HG02759 (cell line): Measurements from ENCODE around the gene TMED6.
A peak's percentile ranks its signal among the peaks of the same experiment; 100 is the strongest.
"Not testable (repeated sequence)": the region's sequence is repeated elsewhere in the genome, so short reads cannot be mapped to it uniquely, and the experiment has no call there.

ENCODE experiments used
- ATAC-seq: cut with Tn5 transposase; IDR thresholded peaks from one replicate; pipeline ENCODE4 v1.9.1; 2021; ENCODE audit warnings: mild to moderate bottlenecking, moderate library complexity; ENCODE audit not compliant: unreplicated experiment

The TMED6 gene

DNA sequence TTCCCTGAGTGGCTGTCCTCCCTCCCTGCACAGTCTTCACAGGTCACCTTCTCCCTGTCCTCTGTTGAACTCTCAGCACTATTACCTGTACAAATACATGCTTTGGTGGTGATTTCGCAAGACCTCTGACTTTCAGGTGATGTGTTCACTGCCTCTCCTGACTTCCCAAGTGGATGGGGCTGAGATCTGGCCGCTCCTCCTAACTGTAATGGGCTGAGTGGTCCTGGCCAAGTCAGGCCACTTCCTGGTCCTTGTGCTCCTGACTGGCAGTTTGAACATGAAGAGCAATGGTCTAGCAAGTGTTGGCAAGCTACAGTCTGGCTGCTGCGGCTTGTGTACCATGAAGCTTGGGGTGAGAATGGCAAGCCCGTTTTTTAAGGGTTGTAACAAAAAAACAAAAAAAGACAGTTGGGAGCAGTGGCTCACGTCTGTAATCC lies 11.7 kb upstream of the TMED6 start:
- no peak for ATAC-seq

- ATAC-seq, result not testable (repeated sequence)
These were observed 8.5 kb upstream of the TMED6 start for GRCh38 chr16:69360070-69360469.

DNA sequence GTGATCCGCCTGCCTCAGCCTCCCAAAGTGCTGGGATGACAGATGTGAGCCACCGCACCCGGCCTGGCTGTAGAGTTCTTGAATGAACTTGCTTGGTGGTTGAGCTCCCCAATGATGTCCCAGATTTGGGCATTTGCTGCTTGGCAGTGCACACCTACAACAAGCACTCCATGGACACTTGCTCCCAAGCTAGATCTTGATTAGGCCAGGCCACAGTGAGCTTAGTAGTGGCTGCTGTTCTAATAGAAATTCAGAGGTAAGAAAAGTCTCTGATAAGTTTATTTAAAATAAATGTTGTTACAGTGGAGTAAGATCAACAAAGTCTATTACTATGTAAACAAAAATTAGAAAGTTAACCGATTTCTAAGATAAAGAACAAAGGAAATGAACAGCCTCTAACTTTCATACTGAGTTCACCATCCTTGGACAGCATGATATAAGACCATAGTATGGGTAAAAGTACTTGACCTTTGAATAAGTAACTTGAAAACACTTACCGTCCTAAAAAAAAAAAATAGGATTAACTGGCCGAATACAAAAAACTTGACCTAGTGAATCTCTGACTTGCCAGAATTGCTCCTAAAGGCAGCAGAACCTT lies 951 bp downstream of the TMED6 start:
- no peak for ATAC-seq

DNA sequence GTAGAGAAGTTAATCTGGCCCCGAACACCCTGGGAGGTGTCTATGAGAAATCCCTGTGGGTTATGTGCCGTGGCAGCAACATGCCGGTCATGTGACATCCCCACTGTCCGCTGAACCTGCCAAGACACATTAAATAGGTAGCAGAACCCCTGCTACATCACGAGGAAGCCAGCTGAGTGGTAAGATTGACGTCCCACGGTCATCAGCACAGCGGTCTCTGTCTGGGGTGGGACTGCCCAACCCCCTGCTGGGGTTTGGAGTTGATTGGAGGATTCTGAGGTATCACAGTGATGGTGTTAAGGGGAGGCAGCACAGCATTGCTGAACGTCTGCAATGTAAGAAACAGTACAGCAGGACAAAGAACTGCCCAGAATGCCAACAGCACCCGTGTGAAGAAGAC lies 2.0 kb downstream of the TMED6 start:
- ATAC-seq, result no peak

DNA sequence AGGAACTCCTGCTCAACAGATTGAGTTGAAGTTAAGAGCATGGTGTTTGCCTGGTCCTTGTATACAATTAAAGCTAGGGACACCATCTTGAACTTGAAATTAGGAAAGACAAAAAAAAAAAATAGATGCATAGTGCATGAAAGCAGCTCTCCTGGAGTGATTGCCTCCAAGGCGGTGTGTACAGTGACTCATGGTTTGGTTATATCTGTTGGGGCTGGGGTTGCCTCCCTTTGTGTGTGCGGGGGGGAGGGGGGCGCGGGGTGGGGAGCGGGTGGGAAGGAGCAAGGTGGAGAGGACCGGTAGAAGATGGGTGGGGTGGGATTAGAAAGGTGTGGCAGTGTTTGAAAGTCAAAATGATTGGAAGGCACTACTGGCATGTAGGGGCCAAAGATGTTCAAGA lies 3.4 kb downstream of the TMED6 start:
- ATAC-seq, result no peak

DNA sequence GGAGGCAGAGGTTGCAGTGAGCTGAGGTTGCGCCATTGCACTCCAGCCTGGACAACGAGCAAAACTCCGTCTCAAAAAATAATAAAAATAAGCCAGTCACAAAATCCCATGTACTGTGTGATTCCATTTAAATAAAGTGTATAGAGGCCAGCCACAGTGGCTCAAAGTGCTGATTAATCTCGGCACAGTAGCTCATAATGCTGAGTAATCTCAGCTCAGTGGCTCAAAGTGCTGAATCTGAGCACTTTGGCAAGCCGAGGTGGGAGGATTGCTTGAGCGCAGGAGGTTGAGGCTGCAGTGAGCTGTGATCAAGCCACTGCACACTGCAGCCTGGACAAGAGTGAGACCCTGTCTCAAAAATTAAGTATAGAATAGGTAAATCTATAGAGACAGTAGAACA lies 4.9 kb downstream of the TMED6 start:
- no peak for ATAC-seq

DNA sequence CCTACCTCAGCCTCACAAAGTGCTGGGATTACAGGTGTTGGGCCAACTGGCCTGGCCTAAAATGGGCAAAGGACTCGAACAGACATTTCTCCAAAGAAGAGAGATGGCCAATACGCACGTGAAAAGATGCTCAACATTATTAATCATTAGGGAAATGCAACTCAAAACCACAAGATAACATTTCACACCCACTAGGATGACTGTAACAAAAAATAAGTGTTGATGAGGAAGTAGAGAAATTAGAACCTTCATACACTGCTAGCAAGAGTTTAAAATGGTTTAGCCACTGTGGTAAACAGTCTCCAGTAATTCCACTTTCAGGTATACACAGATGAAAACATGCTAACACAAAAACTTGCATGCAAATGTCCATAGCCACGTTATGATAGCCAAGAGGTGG lies 5.7 kb downstream of the TMED6 start:
- ATAC-seq, result no peak

DNA sequence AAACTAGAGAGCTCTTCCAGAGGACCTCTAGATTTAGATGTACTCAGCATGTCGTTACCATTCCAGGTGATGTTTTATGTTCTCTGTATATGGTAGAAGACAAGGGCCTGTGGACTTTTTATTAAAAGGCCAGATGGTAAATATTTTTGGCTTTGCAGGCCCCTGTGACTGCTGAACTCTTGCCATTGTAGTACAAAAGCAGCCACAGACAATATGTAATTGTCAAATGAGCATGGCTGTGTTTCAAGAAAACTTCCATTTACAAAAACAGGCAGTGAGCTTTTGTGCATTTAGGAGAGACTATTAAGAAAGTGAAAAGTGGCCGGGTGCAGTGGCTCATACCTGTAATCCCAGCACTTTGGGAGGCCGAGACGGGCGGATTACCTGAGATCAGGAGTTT lies 7.4 kb downstream of the TMED6 start:
- ATAC-seq, result no peak

- ATAC-seq, result no peak
These were observed 11.4 kb downstream of the TMED6 start for GRCh38 chr16:69340095-69340644.

- ATAC-seq, result peak; percentile 90
These were observed 12.1 kb downstream of the TMED6 start, which contains the start of the genes COG8 and NIP7 for GRCh38 chr16:69339289-69340094. Gene COG8, minus strand, starts transcription at chr16:69339564. Its CDS starts 12 bp downstream, at chr16:69339552. Gene NIP7, plus strand, starts transcription at chr16:69339772. Its CDS starts 58 bp downstream, at chr16:69339830.

DNA sequence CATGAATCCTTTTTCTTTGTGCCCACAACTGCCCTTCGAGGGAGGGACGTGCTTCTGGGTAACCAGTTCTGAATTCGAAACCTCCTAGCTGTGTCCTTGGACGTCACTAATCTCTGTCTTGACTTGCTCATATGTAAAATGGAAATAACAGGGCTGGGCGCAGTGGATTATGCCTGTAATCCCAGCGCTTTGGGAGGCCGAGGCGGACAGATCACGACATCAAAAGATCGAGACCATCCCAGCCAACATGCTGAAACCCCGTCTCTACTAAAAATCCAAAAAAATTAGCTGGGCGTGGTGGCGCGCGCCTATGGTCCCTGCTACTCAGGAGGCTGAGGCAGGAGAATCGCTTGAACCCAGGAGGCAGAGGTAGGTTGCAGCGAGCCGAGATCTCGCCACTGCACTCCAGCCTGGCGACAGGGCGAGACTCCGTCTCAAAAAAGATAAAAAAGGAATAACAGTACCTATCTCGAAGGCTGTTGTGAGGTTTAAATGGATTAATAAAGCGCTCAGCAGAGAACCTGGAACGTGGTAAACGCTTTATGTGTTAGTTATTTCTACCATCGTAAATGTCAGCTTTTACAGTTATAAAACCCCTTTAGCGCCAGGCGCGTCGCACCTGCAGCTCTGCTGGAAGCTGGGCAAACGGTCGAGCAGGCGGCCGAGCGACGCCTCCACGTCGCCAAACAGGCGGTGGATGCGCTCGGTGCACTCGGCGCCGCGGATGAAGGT lies 12.9 kb downstream of the TMED6 start:
- no peak for ATAC-seq

GRCh38 chr16:69334696-69335095 lies 16.9 kb downstream of the TMED6 start:
- ATAC-seq, result no peak

DNA sequence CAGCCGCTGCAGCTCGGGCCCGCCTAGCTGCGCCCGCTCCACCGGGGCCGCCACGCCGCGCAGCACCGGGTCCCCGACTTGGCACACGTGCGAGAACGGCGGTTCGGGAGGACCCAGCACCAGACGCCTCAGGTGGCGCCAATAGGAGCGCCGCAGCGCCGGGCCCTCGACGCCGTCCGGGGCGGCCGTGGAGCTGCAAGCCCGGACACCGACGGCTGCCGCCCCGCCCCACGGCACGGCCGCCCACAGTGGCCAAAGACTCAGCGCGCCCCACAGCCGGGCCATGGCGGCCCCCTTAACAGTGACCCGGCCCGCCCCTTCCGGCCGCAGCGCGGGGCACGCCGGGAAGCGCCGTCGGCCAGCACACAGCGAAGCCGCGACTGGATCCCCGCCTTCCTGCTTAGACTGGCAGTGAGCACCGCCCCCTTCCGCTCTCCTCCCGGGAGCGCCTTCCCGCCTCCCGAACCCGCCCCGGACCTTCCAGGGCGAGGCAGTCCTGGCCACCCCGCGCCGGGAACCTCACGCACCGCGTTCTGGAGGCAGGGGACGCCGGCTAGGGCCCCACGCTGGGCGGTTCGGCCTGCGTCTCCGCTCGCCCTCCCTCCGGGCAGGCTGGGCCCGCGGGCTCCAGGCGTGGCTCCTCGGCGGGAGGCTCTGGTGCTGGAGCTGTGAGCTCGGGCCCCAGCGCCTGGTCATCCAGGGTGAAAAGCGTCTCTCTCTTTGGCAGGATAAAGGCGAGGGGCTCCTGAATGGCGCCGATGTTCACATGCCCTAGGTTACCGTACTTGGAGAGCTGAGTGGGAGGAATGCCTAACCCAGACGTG lies 21.1 kb downstream of the TMED6 start, which contains the start of gene PDF:
TSS of gene PDF (minus strand) at position 303 of the 824 bp plus-strand sequence. CDS start at position 285, 18 bp downstream.
- ATAC-seq, result peak; percentile 97

DNA sequence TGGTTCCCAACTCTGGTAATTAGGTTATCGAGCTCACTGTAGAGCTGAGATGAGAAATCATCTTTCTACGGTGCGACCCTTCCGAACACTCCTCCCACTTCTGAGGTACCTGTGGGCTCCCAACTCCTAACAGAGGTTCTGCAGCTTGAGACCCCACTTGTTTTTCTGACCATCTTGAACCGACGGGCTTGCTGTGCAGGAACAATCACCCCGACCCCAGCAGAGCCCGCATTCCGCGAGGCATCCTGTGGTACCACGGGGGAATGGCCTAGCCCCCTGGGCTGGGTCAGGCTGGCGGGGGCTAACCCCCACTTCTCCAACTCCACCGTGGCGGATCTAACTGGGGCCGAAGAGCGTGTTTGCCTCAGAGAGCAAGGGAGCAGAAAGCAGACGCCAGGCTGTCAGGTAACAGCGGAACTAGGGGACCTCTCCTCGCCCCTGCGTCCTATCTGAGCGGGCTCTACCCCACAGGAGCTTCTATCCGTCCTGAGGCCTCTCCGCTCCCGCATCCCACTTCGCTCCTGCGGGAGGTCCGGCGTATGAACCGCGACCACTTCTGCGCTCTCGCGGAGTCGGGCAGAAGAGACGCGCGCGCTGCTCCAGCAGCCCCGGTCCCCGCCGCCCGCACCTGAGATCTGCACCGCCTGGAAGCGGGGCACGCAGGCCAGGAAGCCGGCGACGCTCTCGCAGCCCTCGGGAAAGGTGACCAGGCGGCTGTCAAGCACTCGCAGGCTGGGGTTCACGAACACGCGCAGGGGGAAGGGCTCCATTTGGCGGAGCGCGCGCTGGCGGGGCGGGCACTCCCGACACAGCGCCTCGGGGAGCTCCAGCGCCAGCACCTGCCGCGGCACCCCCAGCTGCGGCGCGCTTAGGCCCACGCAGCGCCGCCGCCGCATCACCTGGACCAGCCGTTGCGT lies 22.0 kb downstream of the TMED6 start:
- ATAC-seq, result peak; percentile 34

- ATAC-seq, result no peak
These were observed 22.7 kb downstream of the TMED6 start for GRCh38 chr16:69328854-69329316.

GRCh38 chr16:69327585-69328310 lies 23.8 kb downstream of the TMED6 start:
- ATAC-seq, result no peak

DNA sequence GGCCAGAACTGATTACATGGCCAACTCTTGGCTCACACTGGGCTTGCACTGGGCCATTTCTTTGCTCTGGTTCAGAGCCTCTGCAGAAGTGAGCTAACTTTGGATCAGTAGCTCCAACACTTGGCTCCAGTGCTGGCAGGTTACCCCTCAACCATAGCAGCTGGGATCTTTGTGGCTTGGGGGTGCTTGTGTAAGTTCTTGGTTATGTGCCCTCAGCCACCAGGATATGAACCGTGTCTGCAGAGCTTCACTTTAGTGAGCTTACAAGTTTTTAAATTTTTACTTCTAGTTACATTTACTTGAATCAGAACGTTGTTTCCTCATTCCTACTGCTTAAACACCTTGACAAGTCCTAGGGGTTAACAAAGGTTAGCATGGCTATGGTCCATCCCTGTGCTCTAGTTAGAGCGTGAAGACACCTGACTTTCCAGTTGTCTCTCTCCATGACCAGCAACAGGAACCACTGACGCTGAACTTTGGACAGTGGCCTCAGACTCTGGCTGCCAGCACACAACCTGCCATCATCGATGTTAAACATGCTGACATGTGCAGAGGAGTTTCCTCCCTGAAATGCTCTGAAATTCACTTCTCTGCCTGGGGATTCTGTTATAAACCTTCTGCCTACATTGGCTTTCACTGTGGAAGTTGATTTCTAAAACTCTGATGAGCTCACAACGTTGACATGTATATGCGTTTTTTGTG lies 25.3 kb downstream of the TMED6 start:
- no peak for ATAC-seq

GRCh38 chr16:69325784-69326171 lies 25.8 kb downstream of the TMED6 start:
- no peak for ATAC-seq
